Measurements from ENCODE around the gene SORCS2. TPM values are rescaled to one million over a fixed set of nuclear protein-coding genes. Genes with fewer than 3 reads are reported as not detected.
A peak's percentile ranks its signal among the peaks of the same experiment; 100 is the strongest.

SORCS2 gene
- total RNA-seq, 6 donors from 2014 or later: 2.2 to 28.3 (median 7.2) TPM

- H3K36me3 ChIP-seq: no peaks in the 10 kb centered on the region
- no peaks in the 10 kb centered on the region for H3K27me3 ChIP-seq
- no peak overlapping the region for H3K27ac ChIP-seq
- no peak overlapping the region for H3K4me3 ChIP-seq
- DNase-seq (no peak), ATAC-seq (ENCODE audit: low FRiP score in 2 of 2) (no peak)
- 91 to 96% methylated on average over 16 to 20 of the region's 20 CpGs for WGBS, 2 donors
- TF ChIP-seq POLR2A (IDR thresholded peaks at IDR 0.05): no peak
- no peak for TF ChIP-seq POLR2AphosphoS5 (IDR thresholded peaks at IDR 0.05)
- no peak for TF ChIP-seq EP300 (IDR thresholded peaks at IDR 0.05)
- TF ChIP-seq CTCF (IDR thresholded peaks at IDR 0.05): no peak
- peaks cover 0 to 10% (median 8%) of the 10 kb centered on the region in 4 donors for H3K4me1 ChIP-seq
- no peaks in the 10 kb centered on the region for H3K9me3 ChIP-seq
These were observed 554.2 kb downstream of the SORCS2 start for GRCh38 chr4:7746351-7747061.

- Histone ChIP-seq H3K36me3 (no peaks in the 10 kb centered on the region), H3K4me3 (no peak overlapping the region), H3K27ac (no peak overlapping the region), H3K4me1 (peaks cover 0 to 10% (median 8%) of the 10 kb centered on the region in 4 donors), H3K9me3 (no peaks in the 10 kb centered on the region), H3K27me3 (no peaks in the 10 kb centered on the region)
- no peak for TF ChIP-seq CTCF (IDR thresholded peaks at IDR 0.05)
- ATAC-seq (ENCODE audit: low FRiP score in 2 of 2): peak in 1 of 2 donors; percentile 67
- no peak for DNase-seq
- 79 to 93% methylated on average over 7 of the region's 7 CpGs for WGBS, 2 donors
These were observed 554.7 kb downstream of the SORCS2 start for GRCh38 chr4:7747062-7747385.

GRCh38 chr4:7747566-7747965 lies 555.2 kb downstream of the SORCS2 start:
- ATAC-seq (ENCODE audit: low FRiP score in 2 of 2) (no peak), DNase-seq (no peak)
- Histone ChIP-seq H3K4me3 (no peak overlapping the region), H3K27me3 (no peaks in the 10 kb centered on the region), H3K9me3 (no peaks in the 10 kb centered on the region), H3K36me3 (no peaks in the 10 kb centered on the region), H3K27ac (no peak overlapping the region), H3K4me1 (peaks cover 0 to 10% (median 8%) of the 10 kb centered on the region in 4 donors)
- TF ChIP-seq EP300 (IDR thresholded peaks at IDR 0.05): no peak
- no peak for TF ChIP-seq POLR2A (IDR thresholded peaks at IDR 0.05)
- no peak for TF ChIP-seq POLR2AphosphoS5 (IDR thresholded peaks at IDR 0.05)
- no peak for TF ChIP-seq CTCF (IDR thresholded peaks at IDR 0.05)
- WGBS, 2 donors: 94 to 95% methylated on average over 11 of the region's 11 CpGs

GRCh38 chr4:7750523-7750922 lies 558.2 kb downstream of the SORCS2 start:
- DNase-seq: peak in 1 of 2 donors; percentile 72

GRCh38 chr4:7750972-7751371 lies 558.6 kb downstream of the SORCS2 start:
- ATAC-seq (ENCODE audit: low FRiP score in 2 of 2) (no peak), DNase-seq (no peak)
- H3K4me1 ChIP-seq: peaks cover 0 to 10% (median 0%) of the 10 kb centered on the region in 4 donors
- no peak overlapping the region for H3K4me3 ChIP-seq
- H3K36me3 ChIP-seq: no peaks in the 10 kb centered on the region
- no peak for TF ChIP-seq CTCF (IDR thresholded peaks at IDR 0.05)
- no peak for TF ChIP-seq POLR2AphosphoS5 (IDR thresholded peaks at IDR 0.05)
- TF ChIP-seq EP300 (IDR thresholded peaks at IDR 0.05): no peak
- TF ChIP-seq POLR2A (IDR thresholded peaks at IDR 0.05): no peak
- H3K27me3 ChIP-seq: no peaks in the 10 kb centered on the region
- peak overlapping the region in 1 of 4 donors; percentile 40 for H3K27ac ChIP-seq
- H3K9me3 ChIP-seq: no peaks in the 10 kb centered on the region

More at GRCh38 chr4:7750523-7750922, 558.2 kb downstream of the SORCS2 start:
- Histone ChIP-seq H3K4me1 (peaks cover 0 to 10% (median 0%) of the 10 kb centered on the region in 4 donors), H3K9me3 (no peaks in the 10 kb centered on the region), H3K27ac (peak overlapping the region in 2 of 4 donors; percentile 2 to 40), H3K27me3 (no peaks in the 10 kb centered on the region), H3K36me3 (no peaks in the 10 kb centered on the region), H3K4me3 (no peak overlapping the region)
- TF ChIP-seq POLR2AphosphoS5 (IDR thresholded peaks at IDR 0.05) (no peak), POLR2A (IDR thresholded peaks at IDR 0.05) (no peak), EP300 (IDR thresholded peaks at IDR 0.05) (no peak)
- whole genome bisulfite sequencing, 2 donors: 56 to 70% methylated on average over 6 of the region's 6 CpGs
- peak in 1 of 2 donors; percentile 40 for ATAC-seq (ENCODE audit: low FRiP score in 2 of 2)
